Cardiac muscle cell (in vitro differentiated cells and primary cell): Measurements from ENCODE around the gene ARHGEF17. TPM values are rescaled to one million over a fixed set of nuclear protein-coding genes. Genes with fewer than 3 reads are reported as not detected.

ENCODE experiments used
- DNase-seq, 2 donors: peaks; one replicate each; pipeline versions ENCODE4 v3.0.0 to v3.0.0-alpha.2; 2010 to 2017; ENCODE audit warnings: low read depth in 1 of 2, low spot score in 1 of 2
- H3K27ac ChIP-seq: fragments of 200-600 bp; sonication (generic); 2 replicates; pipeline ENCODE4 v1.5.1; 2016
- H3K27me3 ChIP-seq: fragments of 200-600 bp; sonication (generic); 2 replicates; pipeline ENCODE4 v1.6.0; 2016; ENCODE audit warnings: control low read depth
- H3K36me3 ChIP-seq: fragments of 200-600 bp; sonication (generic); 2 replicates; pipeline ENCODE4 v1.5.1; 2016; ENCODE audit warnings: control low read depth
- H3K4me1 ChIP-seq: fragments of 200-600 bp; sonication (generic); 2 replicates; pipeline ENCODE4 v1.8.1; 2017; ENCODE audit warnings: low read depth, mild to moderate bottlenecking, mixed run types
- H3K4me3 ChIP-seq: fragments of 200-600 bp; sonication (generic); 2 replicates; pipeline ENCODE4 v1.5.1; 2016; ENCODE audit warnings: mild to moderate bottlenecking
- H3K9me3 ChIP-seq: fragments of 200-600 bp; sonication (generic); 2 replicates; pipeline ENCODE4 v1.5.1; 2017; ENCODE audit warnings: low read depth, mild to moderate bottlenecking, control low read depth
- polyA plus RNA-seq: library from polyadenylated mRNA; unstranded; fragments of >200 nt; fragmentation: Nextera tagmentation; extraction: Ambion mirVana; gene quantifications from 2 replicates; pipeline ENCODE4 v1.2.1, GENCODE V29; 2016
- total RNA-seq: library from RNA; depleted of rRNA; stranded (reverse); fragments of >200 nt; gene quantifications from 2 replicates; pipeline ENCODE4 v1.2.3, GENCODE V29; 2016
- TF ChIP-seq, protein P1 (sequence below): IDR thresholded peaks from 2 replicates; pipeline ENCODE4 v1.5.1; 2012; ENCODE audit warnings: low read depth, mild to moderate bottlenecking, low read length

ARHGEF17 gene
- total and polyA plus RNA-seq, 2 experiments from 2014 or later: 26.5 to 60.3 TPM

DNA sequence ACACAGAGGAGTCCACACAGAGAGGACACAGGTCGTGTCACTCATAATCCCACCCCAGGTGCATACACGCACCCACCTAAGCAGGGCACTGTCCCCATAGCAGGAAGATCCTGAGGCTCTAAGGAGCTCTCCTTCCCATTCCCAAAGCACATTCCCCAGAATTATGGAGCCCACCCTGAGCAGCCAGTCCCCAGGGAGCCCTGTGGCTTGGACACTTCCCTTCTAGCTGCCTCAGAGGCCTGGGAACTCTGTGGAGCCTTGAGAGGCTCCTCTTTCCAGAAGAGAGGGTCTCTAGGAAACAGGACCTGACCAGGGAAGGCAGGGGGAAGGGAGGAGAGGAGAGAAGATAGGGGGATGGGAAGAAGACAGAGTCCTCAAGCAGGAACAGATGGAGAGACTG is 29.8 kb downstream of the ARHGEF17 start:
- TF ChIP-seq, protein P1, sequence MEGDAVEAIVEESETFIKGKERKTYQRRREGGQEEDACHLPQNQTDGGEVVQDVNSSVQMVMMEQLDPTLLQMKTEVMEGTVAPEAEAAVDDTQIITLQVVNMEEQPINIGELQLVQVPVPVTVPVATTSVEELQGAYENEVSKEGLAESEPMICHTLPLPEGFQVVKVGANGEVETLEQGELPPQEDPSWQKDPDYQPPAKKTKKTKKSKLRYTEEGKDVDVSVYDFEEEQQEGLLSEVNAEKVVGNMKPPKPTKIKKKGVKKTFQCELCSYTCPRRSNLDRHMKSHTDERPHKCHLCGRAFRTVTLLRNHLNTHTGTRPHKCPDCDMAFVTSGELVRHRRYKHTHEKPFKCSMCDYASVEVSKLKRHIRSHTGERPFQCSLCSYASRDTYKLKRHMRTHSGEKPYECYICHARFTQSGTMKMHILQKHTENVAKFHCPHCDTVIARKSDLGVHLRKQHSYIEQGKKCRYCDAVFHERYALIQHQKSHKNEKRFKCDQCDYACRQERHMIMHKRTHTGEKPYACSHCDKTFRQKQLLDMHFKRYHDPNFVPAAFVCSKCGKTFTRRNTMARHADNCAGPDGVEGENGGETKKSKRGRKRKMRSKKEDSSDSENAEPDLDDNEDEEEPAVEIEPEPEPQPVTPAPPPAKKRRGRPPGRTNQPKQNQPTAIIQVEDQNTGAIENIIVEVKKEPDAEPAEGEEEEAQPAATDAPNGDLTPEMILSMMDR: no peak
- Histone ChIP-seq H3K4me1 (peaks cover 28% of the 10 kb centered on the region), H3K9me3 (no peaks in the 10 kb centered on the region), H3K27ac (no peak overlapping the region), H3K4me3 (no peak overlapping the region), H3K36me3 (no peaks in the 10 kb centered on the region), H3K27me3 (no peaks in the 10 kb centered on the region)
- DNase-seq: no peak

DNA sequence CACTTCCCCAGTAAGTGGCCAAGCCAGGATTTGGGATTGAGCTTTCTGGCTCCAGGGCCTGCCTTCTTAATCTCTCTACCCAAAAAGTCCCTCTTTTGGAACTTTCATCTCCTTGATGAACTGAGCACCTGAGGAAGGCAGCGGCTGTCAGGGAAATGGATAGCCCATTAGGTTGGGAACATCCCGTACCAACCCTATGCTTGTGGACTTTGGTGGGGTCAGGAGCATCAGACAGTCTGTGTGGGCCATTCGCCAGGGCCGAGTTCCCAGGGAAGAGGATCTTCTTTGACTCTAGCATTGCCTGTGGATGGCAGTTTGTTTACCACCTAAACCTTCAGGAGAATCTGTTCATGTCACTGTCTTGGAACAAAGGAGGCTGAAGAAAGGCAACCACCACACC is 30.2 kb downstream of the ARHGEF17 start:
- H3K4me3 ChIP-seq: no peak overlapping the region
- H3K9me3 ChIP-seq: no peaks in the 10 kb centered on the region
- H3K4me1 ChIP-seq: peaks cover 27% of the 10 kb centered on the region
- no peaks in the 10 kb centered on the region for H3K36me3 ChIP-seq
- TF ChIP-seq, protein P1: no peak
- H3K27ac ChIP-seq: no peak overlapping the region
- H3K27me3 ChIP-seq: no peaks in the 10 kb centered on the region
- DNase-seq: no peak

DNA sequence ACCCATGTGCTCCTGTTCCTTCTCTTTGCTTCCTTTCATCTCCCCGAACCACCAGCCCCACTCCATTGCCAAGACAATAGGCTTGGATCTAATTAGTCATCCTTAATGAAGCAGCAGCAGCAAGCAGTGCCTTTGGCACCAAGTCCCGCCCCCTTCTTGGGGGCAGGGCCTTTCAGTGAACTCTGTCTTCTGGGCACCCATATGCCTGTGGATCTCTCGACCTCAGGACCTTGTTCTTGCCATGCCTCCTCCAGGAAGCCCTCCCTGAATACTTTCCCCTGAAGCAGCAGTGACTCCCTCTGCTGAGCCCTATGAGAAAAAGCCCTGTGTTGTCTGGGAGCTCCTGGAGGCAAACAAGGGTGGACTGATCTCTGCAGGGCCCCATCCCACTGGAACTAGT is 32.1 kb downstream of the ARHGEF17 start:
- Histone ChIP-seq H3K9me3 (no peaks in the 10 kb centered on the region), H3K27me3 (no peaks in the 10 kb centered on the region), H3K4me1 (peaks cover 15% of the 10 kb centered on the region), H3K36me3 (no peaks in the 10 kb centered on the region), H3K4me3 (no peak overlapping the region), H3K27ac (no peak overlapping the region)
- DNase-seq: no peak
- TF ChIP-seq, protein P1: no peak

DNA sequence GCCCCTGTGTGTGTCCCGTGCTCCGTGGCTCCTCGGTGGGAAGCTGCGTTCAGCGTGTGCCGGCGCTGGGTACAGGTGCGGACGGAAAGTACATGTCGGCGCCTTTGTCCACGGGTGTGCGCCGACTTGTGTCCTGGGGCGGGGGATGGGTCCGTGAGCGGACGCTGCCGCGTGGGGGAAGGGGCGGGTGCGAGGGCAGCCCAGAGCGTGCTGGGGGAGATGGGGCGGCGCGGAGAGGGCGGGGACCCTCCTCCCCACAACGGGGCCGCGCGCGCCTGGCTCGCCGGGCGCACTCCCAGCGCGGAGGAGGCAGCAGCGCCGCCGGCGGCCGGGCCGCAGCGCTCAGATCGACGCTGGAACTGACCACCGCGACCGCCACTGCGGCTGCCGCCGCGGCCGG is 34.6 kb downstream of the ARHGEF17 start:
- Histone ChIP-seq H3K4me3 (peak overlapping the region; percentile 22), H3K27me3 (no peaks in the 10 kb centered on the region), H3K36me3 (no peaks in the 10 kb centered on the region), H3K9me3 (no peaks in the 10 kb centered on the region), H3K4me1 (peaks cover 13% of the 10 kb centered on the region), H3K27ac (no peak overlapping the region)
- peak in 1 of 2 donors; percentile 59 for DNase-seq
- TF ChIP-seq, protein P1: no peak

DNA sequence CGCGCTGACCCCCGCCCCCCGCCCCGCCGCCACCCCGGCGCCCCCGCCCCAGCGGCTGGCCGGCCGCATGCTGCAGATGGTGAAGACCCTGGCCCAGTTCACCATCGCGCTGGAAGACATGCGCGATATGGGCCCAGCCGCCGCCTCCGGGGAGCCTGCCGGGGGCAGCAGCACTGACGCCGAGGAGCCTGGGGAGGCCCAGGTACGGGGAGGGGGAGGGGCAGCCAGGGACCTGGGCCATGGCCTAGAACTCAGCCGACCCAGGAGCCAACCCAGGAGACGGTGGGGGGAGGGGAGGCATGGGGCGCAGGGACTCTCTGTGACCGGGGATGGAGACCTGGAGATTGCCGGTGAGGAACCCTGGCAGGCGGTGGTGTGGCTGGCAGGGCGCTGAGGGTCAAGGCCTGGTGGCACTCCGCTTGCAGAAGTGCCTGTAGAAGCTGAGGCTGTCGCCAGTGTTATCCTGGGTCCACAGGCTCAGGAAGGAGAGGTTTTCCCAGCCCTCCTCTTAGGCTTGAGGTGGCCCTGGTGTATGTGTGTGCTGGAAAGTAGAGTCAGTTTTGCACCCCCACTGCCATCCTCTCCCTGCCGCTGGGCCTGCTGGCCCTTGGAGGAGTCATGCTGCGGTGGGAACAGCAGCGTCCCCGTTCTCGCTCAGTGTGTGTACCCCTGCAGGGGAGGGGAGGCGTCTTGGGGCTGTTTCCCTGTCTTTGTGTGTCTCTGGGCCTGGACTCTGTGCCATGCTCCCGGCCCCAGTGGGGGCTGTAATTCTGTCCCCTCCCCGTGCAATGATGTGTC is 35.2 kb downstream of the ARHGEF17 start:
- no peak overlapping the region for H3K27ac ChIP-seq
- H3K27me3 ChIP-seq: no peaks in the 10 kb centered on the region
- no peaks in the 10 kb centered on the region for H3K9me3 ChIP-seq
- TF ChIP-seq, protein P1: no peak
- H3K4me3 ChIP-seq: peak overlapping the region; percentile 22
- peaks cover 2% of the 10 kb centered on the region for H3K36me3 ChIP-seq
- DNase-seq: no peak
- peaks cover 13% of the 10 kb centered on the region for H3K4me1 ChIP-seq
